ENCODE data around the gene RAMP3.
"Not testable (repeated sequence)": the region's sequence is repeated elsewhere in the genome, so short reads cannot be mapped to it uniquely, and the experiment has no call there.

The RAMP3 gene

DNA sequence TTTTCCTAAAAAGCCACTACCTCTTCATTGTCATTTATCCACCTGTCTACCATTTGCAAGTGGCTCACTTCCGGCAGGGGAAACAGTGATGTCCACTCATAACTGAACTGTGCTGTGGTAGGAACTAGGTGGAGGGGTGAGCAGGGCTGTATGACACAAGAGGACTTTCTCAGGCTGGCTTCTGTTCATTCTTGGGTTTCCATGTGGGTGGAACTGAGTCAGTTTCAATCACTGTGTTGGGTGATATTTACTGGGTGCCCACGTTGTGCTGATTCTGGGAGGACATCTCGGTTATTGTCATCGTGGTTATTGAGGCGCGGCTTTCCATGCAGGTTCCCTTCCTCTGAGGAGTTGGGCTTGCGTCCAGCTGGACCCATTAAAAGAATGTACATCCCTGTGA is 38.8 kb downstream of the RAMP3 start:
- DNase-seq (ENCODE audit: low spot score): no peak

GRCh38 chr7:45197461-45197860 is 39.9 kb downstream of the RAMP3 start:
- no peak for DNase-seq (ENCODE audit: low spot score)

- DNase-seq (ENCODE audit: low spot score): no peak
These were observed 41.4 kb downstream of the RAMP3 start for GRCh38 chr7:45198986-45199385.

DNA sequence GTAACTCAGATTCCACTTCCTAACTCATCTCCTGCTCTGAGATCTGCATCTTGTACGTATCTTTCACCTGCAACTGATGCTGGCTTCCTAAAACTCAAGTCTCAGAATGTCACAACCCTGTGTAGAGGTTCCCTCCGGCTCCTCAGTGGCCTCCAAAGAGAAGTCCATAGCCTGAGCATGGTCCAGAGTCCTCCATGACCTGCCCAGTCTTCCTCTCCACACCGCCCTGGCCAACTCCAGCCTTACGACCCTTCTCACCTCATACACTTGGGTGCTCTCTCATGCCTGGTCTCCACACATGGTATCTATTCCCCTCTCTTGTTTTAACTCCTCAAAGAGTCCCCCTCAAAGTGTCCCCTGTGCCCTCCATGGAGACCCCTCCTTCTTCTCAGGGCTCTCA is 41.9 kb downstream of the RAMP3 start:
- no peak for DNase-seq (ENCODE audit: low spot score)

- DNase-seq (ENCODE audit: low spot score): no peak
These were observed 45.0 kb downstream of the RAMP3 start for GRCh38 chr7:45202625-45203024.

DNA sequence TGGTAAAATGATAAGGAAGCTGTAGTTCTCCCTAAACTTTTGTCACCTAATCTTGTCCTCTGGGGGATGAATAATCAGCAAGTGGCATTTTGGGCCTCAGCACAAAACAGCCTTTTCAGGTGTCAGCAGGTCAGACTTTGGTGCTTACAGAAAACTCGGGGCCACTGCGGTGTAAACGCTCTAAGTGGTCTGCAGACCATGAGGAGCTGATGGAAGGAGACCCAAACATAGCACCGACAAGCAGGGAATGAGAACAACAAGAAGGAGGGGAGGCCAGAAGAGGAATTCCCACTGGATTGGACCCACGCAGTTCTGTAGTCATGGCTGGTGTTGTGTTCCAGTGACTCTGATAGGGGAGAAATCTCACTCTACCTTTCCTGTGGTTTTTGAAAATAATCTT is 45.4 kb downstream of the RAMP3 start:
- no peak for DNase-seq (ENCODE audit: low spot score)

GRCh38 chr7:45203459-45203858 is 45.9 kb downstream of the RAMP3 start:
- DNase-seq (ENCODE audit: low spot score): no peak

GRCh38 chr7:45203936-45204445 is 46.4 kb downstream of the RAMP3 start:
- no peak for DNase-seq (ENCODE audit: low spot score)

- DNase-seq (ENCODE audit: low spot score): not testable (repeated sequence)
These were observed 48.7 kb downstream of the RAMP3 start for GRCh38 chr7:45206266-45206665.

DNA sequence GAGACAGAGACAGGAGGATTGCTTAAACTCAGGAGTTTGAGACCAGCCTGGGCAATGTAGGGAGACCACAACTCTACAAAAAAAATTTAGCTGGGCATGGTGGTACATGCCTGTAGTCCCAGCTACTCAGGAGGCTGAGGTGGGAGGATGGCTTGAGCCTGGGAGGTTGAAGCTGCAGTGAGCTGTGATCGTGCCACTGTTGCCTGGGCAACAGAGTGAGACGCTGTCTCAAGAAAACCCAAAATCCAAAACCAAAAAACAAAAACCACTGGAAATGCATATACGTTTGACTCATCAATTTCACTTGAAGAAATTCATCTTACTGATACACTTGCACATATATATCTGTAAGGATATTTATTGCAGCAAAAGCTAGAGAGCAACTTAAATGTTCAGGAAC is 52.3 kb downstream of the RAMP3 start:
- DNase-seq (ENCODE audit: low spot score): not testable (repeated sequence)

DNA sequence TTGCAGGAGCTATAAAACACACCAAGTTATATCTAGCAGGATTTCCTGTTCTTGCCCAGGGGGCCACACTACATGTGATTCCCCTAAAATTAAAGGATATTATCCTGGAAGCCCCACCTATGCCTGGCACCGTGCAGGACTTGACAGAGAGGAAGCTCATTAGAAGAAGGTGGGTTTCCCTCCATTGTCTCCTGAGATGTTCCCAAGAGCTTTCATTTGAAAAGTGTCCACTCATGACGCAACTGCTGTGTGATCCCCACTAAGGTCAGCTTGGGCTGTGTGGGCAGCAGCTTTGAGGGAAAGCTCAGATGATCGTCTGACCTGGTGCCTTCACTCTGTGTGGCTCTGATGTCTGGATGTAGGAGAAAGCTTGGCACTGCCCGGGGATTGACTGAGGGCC is 53.5 kb downstream of the RAMP3 start:
- DNase-seq (ENCODE audit: low spot score): no peak

DNA sequence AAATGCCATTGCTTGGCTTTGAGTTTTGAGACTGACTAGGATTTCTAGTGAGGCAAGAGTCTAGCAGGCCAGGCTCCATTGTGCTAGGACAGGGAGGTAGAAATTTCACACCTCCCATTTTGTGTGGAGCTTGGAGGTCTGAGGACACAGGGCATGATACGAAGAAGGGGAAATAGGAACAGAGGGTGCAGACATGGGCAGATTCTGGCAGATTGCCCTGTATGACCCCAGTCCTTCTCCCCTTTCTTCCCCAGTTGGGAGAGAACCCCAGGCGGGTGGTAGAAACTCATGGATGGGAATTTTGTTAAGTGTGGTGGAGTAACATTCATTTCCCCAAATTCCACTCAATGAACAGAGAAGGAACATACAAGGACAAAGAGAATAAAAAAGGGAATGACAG is 54.4 kb downstream of the RAMP3 start:
- no peak for DNase-seq (ENCODE audit: low spot score)

GRCh38 chr7:45212606-45213005 is 55.0 kb downstream of the RAMP3 start:
- no peak for DNase-seq (ENCODE audit: low spot score)

DNA sequence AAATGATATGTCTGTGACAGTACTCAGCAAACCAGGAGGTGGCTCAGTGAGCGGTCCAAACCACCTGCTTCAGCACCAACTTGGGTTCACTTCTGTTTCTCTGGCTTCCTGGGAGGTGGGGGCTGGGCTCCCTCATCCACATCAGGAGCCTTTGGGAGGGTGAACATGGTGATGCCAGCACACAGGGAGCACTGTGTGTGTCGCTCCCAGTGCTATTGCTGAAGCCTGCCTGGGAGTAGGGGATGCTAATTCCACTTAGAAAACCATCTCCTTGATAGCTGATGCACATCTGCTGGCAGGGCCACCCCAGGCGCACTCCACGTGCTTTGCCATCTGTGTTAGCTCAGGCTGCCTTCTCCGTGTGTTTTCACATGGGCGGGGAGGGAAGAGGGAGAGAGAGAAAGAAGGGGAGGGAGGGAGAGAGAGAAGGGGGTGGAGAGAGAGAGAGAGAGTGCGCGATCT is 58.0 kb downstream of the RAMP3 start:
- DNase-seq (ENCODE audit: low spot score): peak; percentile 70

GRCh38 chr7:45216181-45216580 is 58.6 kb downstream of the RAMP3 start:
- no peak for DNase-seq (ENCODE audit: low spot score)

DNA sequence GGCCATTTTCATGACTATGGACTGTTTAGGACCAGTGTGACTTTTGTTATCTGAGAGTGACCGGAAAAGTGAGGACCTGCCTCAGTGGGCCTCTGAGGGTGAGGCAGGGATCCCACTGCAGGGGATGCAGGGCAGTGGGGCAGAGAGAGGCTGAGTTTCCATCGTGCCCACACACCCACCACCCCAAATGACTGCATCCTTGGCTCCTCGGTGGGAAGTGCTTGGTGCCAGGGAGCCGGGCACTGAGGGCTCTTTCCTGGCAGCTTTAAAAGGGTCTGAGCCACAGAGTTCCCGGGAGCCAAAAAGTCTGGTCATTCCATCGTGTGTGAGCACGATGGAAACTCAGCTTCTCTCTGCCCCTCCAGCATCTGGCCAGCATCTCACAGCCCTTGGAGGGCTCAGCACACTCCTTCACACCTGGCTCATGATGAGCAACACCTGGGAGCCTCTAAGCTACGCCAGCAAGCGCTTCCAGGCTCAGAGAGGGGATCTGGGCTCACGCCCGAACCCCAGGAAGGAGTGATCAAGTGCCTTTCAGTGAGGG is 59.1 kb downstream of the RAMP3 start:
- no peak for DNase-seq (ENCODE audit: low spot score)

DNA sequence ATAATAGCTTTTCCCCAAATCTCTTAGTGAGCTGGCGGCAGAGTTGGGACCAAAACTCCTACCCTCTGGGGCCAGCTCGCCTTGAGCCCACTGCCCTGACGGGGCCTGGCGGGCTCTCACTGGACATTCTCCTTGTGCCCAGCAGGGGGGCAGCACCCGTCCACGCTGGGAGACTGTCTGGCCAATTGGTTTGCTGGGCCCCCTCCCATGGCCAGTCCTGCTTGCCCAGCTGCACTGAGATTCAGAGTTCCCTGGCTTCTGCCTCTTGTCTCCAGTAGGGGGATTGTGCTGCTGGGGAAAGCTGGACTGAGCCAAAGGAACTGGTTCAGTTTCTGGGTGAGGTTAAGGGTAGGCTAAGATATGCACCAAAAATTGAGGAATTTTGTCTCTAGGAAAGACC is 59.8 kb downstream of the RAMP3 start:
- no peak for DNase-seq (ENCODE audit: low spot score)

GRCh38 chr7:45219130-45219529 is 61.5 kb downstream of the RAMP3 start:
- DNase-seq (ENCODE audit: low spot score): peak; percentile 76

GRCh38 chr7:45219801-45220435 is 62.3 kb downstream of the RAMP3 start:
- no peak for DNase-seq (ENCODE audit: low spot score)

- no peak for DNase-seq (ENCODE audit: low spot score)
These were observed 63.4 kb downstream of the RAMP3 start for GRCh38 chr7:45220846-45221618.

GRCh38 chr7:45221896-45222604 is 64.5 kb downstream of the RAMP3 start:
- no peak for DNase-seq (ENCODE audit: low spot score)

DNA sequence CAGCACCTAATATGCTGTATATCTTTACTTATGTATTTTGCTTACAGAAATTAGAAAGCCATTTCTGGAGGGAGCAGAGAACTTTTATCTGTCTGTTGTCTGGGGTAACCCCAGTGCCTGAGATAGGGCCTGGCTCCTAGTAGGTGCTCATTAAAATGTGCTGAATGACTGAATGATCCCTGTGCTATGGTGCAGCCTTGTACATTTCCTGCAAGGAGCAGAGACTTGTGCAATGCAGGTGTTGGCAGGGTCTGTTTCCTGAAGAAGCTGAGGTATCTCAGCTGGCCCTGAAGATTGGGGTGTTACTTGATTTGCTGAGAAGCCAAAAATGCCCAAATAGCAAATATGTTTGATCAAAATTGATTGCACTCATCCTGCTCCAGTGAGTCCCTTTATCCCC is 65.5 kb downstream of the RAMP3 start:
- no peak for DNase-seq (ENCODE audit: low spot score)

Measured in D341Med (cell line).